Activated T-helper 17 cell treated with anti-CD3 and anti-CD28 coated beads, Interleukin-2, amount 50 U/mL, for 72 hours (primary cell): ENCODE data around the gene FOXL1. TPM values are rescaled to one million over a fixed set of nuclear protein-coding genes. Genes with fewer than 3 reads are reported as not detected.

ENCODE experiments used
- ATAC-seq: fragments of 150-1000 bp; cut with Tn5 transposase; replicated peaks from 2 replicates; pipeline ENCODE4 v1.10.0; 2021; ENCODE audit warnings: mild to moderate bottlenecking, moderate library complexity
- H3K27ac Mint-ChIP-seq: one replicate; pipeline ENCODE4 v1.8.0; 2022; ENCODE audit warnings: mixed read lengths
- H3K27me3 Mint-ChIP-seq: one replicate; pipeline ENCODE4 v1.8.0; 2022; ENCODE audit warnings: mixed read lengths
- H3K36me3 Mint-ChIP-seq: one replicate; pipeline ENCODE4 v1.8.0; 2022; ENCODE audit warnings: low read depth, mild to moderate bottlenecking, mixed read lengths
- H3K4me1 Mint-ChIP-seq: one replicate; pipeline ENCODE4 v1.8.0; 2022; ENCODE audit warnings: mixed read lengths
- H3K4me3 Mint-ChIP-seq: one replicate; pipeline ENCODE4 v1.8.0; 2022; ENCODE audit warnings: mild to moderate bottlenecking, mixed read lengths
- H3K9me3 Mint-ChIP-seq: one replicate; pipeline ENCODE4 v1.8.0; 2022; ENCODE audit warnings: mixed read lengths
- total RNA-seq, 2 donors: library from RNA; stranded (reverse); gene quantifications; one replicate each; pipeline ENCODE4 v1.2.3, GENCODE V29; 2022

FOXL1 gene
- total RNA-seq, result not detected

- Mint-ChIP-seq H3K36me3 (no peaks in the 10 kb centered on the region), H3K27me3 (peaks cover 53% of the 10 kb centered on the region), H3K4me1 (no peaks in the 10 kb centered on the region), H3K27ac (no peak within 1 kb of the TSS), H3K4me3 (no peak within 1 kb of the TSS), H3K9me3 (no peaks in the 10 kb centered on the region)
- no peak for ATAC-seq
Measured at GRCh38 chr16:86578061-86578599, at the start of gene FOXL1. Gene FOXL1 (plus strand): TSS chr16:86578549. CDS start chr16:86578724, 175 bp downstream.

GRCh38 chr16:86529160-86529559, 49.2 kb upstream of the FOXL1 start:
- no peak for ATAC-seq
- Mint-ChIP-seq H3K36me3 (peaks cover 5% of the 10 kb centered on the region), H3K4me3 (no peak overlapping the region), H3K27ac (no peak overlapping the region), H3K9me3 (no peaks in the 10 kb centered on the region), H3K4me1 (no peaks in the 10 kb centered on the region), H3K27me3 (no peaks in the 10 kb centered on the region)

GRCh38 chr16:86530251-86531190, 47.8 kb upstream of the FOXL1 start:
- no peak for ATAC-seq
- H3K27ac Mint-ChIP-seq, result no peak overlapping the region
- H3K4me3 Mint-ChIP-seq, result no peak overlapping the region
- H3K27me3 Mint-ChIP-seq, result no peaks in the 10 kb centered on the region
- no peaks in the 10 kb centered on the region for H3K4me1 Mint-ChIP-seq
- H3K36me3 Mint-ChIP-seq, result peaks cover 8% of the 10 kb centered on the region
- no peaks in the 10 kb centered on the region for H3K9me3 Mint-ChIP-seq

GRCh38 chr16:86531191-86531545, 47.2 kb upstream of the FOXL1 start:
- no peaks in the 10 kb centered on the region for H3K9me3 Mint-ChIP-seq
- no peaks in the 10 kb centered on the region for H3K27me3 Mint-ChIP-seq

GRCh38 chr16:86531641-86532525, 46.5 kb upstream of the FOXL1 start:
- Mint-ChIP-seq H3K27ac (no peak overlapping the region), H3K4me3 (no peak overlapping the region), H3K27me3 (no peaks in the 10 kb centered on the region), H3K36me3 (peaks cover 21% of the 10 kb centered on the region), H3K4me1 (no peaks in the 10 kb centered on the region), H3K9me3 (no peaks in the 10 kb centered on the region)
- ATAC-seq, result no peak

More at GRCh38 chr16:86531191-86531545, 47.2 kb upstream of the FOXL1 start:
- Mint-ChIP-seq H3K27ac (no peak overlapping the region), H3K4me3 (no peak overlapping the region), H3K36me3 (peaks cover 14% of the 10 kb centered on the region), H3K4me1 (no peaks in the 10 kb centered on the region)
- no peak for ATAC-seq

GRCh38 chr16:86532526-86532815, 45.9 kb upstream of the FOXL1 start:
- H3K4me3 Mint-ChIP-seq, result no peak overlapping the region
- no peaks in the 10 kb centered on the region for H3K4me1 Mint-ChIP-seq
- no peak overlapping the region for H3K27ac Mint-ChIP-seq
- H3K27me3 Mint-ChIP-seq, result no peaks in the 10 kb centered on the region
- peaks cover 27% of the 10 kb centered on the region for H3K36me3 Mint-ChIP-seq
- ATAC-seq, result no peak
- no peaks in the 10 kb centered on the region for H3K9me3 Mint-ChIP-seq

GRCh38 chr16:86533076-86533475, 45.3 kb upstream of the FOXL1 start:
- Mint-ChIP-seq H3K4me3 (no peak overlapping the region), H3K9me3 (no peaks in the 10 kb centered on the region), H3K27ac (no peak overlapping the region), H3K27me3 (no peaks in the 10 kb centered on the region), H3K36me3 (peaks cover 30% of the 10 kb centered on the region), H3K4me1 (no peaks in the 10 kb centered on the region)
- no peak for ATAC-seq

GRCh38 chr16:86533767-86534351, 44.5 kb upstream of the FOXL1 start:
- Mint-ChIP-seq H3K27me3 (no peaks in the 10 kb centered on the region), H3K9me3 (no peaks in the 10 kb centered on the region), H3K27ac (no peak overlapping the region), H3K4me1 (no peaks in the 10 kb centered on the region), H3K4me3 (no peak overlapping the region), H3K36me3 (peaks cover 37% of the 10 kb centered on the region)
- no peak for ATAC-seq

- H3K27ac Mint-ChIP-seq, result no peak overlapping the region
- no peaks in the 10 kb centered on the region for H3K4me1 Mint-ChIP-seq
- H3K27me3 Mint-ChIP-seq, result no peaks in the 10 kb centered on the region
- H3K9me3 Mint-ChIP-seq, result no peaks in the 10 kb centered on the region
- ATAC-seq, result no peak
- peaks cover 49% of the 10 kb centered on the region for H3K36me3 Mint-ChIP-seq
- no peak overlapping the region for H3K4me3 Mint-ChIP-seq
Measured at GRCh38 chr16:86534779-86535615, 43.4 kb upstream of the FOXL1 start.

- no peaks in the 10 kb centered on the region for H3K9me3 Mint-ChIP-seq
- H3K36me3 Mint-ChIP-seq, result peaks cover 65% of the 10 kb centered on the region
- no peaks in the 10 kb centered on the region for H3K4me1 Mint-ChIP-seq
- no peak overlapping the region for H3K4me3 Mint-ChIP-seq
- H3K27me3 Mint-ChIP-seq, result no peaks in the 10 kb centered on the region
- H3K27ac Mint-ChIP-seq, result no peak overlapping the region
- no peak for ATAC-seq
Measured at GRCh38 chr16:86536621-86537020, 41.7 kb upstream of the FOXL1 start.

- Mint-ChIP-seq H3K27me3 (no peaks in the 10 kb centered on the region), H3K36me3 (peaks cover 74% of the 10 kb centered on the region), H3K4me1 (no peaks in the 10 kb centered on the region), H3K9me3 (no peaks in the 10 kb centered on the region), H3K27ac (no peak overlapping the region), H3K4me3 (no peak overlapping the region)
- no peak for ATAC-seq
Measured at GRCh38 chr16:86537486-86537885, 40.9 kb upstream of the FOXL1 start.

GRCh38 chr16:86538196-86538780, 40.1 kb upstream of the FOXL1 start:
- Mint-ChIP-seq H3K27ac (no peak overlapping the region), H3K27me3 (no peaks in the 10 kb centered on the region), H3K4me3 (no peak overlapping the region), H3K9me3 (no peaks in the 10 kb centered on the region), H3K4me1 (no peaks in the 10 kb centered on the region), H3K36me3 (peaks cover 81% of the 10 kb centered on the region)
- ATAC-seq, result no peak

GRCh38 chr16:86540894-86541293, 37.5 kb upstream of the FOXL1 start:
- no peak for ATAC-seq
- H3K27ac Mint-ChIP-seq, result no peak overlapping the region
- no peaks in the 10 kb centered on the region for H3K4me1 Mint-ChIP-seq
- H3K27me3 Mint-ChIP-seq, result no peaks in the 10 kb centered on the region
- no peaks in the 10 kb centered on the region for H3K9me3 Mint-ChIP-seq
- no peak overlapping the region for H3K4me3 Mint-ChIP-seq
- H3K36me3 Mint-ChIP-seq, result peaks cover 92% of the 10 kb centered on the region
